GM21526 (cell line): ENCODE data around the gene BCLAF1.
"Not testable (repeated sequence)": the region's sequence is repeated elsewhere in the genome, so short reads cannot be mapped to it uniquely, and the experiment has no call there.

ENCODE experiments used
- ATAC-seq: cut with Tn5 transposase; IDR thresholded peaks from one replicate; pipeline ENCODE4 v1.9.1; 2021; ENCODE audit warnings: moderate library complexity; ENCODE audit not compliant: unreplicated experiment, low FRiP score

BCLAF1 gene

GRCh38 chr6:136309729-136310311 lies 20.2 kb upstream of the BCLAF1 start:
- ATAC-seq = no peak

DNA sequence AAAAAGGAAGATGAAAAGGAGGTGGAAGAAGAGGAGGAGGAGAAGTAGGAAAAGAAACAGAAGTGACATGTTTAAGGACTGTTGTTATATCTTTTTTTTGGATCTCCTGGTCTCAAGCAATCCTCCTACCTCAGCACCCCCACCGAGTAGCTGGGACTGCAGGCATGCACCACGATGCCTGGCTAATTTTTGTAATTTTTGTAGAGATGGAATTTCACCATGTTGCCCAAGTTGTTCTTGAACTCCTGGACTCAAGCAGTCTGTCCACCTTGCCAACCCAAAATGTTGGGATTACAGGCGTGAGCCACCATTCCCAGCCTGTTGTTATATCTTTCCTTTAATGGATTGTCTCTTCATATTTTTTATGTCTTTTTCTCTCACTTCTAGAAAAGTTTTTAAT lies 19.5 kb upstream of the BCLAF1 start:
- ATAC-seq = no peak

- not testable (repeated sequence) for ATAC-seq
These were observed 18.8 kb upstream of the BCLAF1 start for GRCh38 chr6:136308469-136308868.

GRCh38 chr6:136307351-136307750 lies 17.7 kb upstream of the BCLAF1 start:
- ATAC-seq = no peak

DNA sequence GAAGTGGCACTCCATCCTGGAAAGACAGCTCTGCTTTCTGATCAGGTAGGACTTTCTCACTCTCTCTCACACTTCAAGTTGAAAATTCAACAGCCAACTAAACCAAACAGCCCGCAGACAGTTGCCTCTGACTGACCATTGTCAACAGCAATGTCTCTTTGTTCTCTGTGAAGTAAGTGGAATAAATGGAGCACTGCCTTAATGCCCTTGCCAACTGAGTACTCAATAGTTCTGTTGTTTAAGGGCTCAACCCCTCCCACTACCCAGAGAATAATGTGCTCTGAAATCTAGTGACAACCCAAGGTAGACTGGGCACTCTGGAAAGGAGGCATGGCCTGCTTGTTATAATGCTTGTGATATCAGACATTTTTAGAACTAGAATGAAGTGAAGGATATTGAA lies 16.8 kb upstream of the BCLAF1 start:
- ATAC-seq = no peak

- ATAC-seq = no peak
These were observed 14.8 kb upstream of the BCLAF1 start for GRCh38 chr6:136304410-136304809.

GRCh38 chr6:136303516-136303915 lies 13.9 kb upstream of the BCLAF1 start:
- no peak for ATAC-seq

DNA sequence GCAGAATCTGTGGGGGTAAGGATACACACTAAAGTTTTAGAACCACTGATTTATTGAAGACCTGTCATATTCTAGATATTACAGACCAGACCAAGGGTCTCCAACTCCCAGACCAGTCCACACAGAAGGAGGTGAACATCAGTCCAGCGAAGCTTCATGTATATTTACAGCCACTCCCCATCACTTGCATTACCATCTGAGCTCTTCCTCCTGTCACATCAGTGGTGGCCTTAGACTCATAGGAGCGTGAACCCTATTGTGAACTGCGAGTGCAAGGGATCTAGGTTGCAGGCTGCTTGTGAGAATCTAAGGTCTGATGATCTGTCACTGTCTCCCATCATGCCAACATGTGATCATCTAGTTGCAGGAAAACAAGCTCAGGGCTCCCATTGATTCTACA lies 5.0 kb upstream of the BCLAF1 start:
- no peak for ATAC-seq

GRCh38 chr6:136290410-136291010 lies 864 bp upstream of the BCLAF1 start:
- ATAC-seq = peak; percentile 21

- ATAC-seq = peak; percentile 40
These were observed 393 bp downstream of the BCLAF1 start for GRCh38 chr6:136289327-136289578.

DNA sequence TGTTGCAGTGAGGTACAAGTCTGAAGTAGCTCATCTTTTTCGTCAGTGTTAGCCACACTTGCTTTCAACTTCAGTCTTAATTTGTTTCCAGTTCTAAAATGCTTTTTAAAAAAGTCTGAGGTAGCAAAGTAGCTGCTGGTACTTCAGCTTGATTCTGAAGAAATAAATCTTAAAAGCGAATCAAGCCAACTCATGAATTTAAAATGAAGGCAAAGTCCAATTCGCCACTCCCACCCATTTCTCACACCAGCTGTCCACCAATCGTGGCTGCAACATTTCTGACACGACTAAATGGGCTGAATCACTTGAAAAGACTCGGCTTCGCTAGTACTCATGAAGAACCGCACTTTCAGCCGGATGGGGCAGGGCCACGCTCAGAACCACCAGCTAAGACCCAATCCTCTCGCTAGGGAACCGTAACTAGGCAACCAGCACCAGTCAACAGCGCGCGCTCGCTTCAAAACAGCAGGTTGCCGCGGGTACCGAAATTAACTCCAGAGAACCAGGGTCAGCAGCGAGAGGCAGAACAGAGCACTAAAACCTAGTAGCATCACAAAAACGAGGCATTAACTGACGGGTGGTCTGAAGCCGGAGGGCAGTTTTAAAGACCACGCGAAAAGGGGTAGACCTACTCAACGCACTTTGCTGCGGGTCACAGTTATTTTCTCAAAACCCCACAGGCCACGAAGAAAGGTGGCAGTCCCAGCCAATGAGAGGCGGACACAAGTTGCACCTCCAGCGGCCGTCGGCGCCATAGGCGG lies 900 bp downstream of the BCLAF1 start:
- peak; percentile 36 for ATAC-seq

- no peak for ATAC-seq
These were observed 4.7 kb downstream of the BCLAF1 start for GRCh38 chr6:136284909-136285308.

DNA sequence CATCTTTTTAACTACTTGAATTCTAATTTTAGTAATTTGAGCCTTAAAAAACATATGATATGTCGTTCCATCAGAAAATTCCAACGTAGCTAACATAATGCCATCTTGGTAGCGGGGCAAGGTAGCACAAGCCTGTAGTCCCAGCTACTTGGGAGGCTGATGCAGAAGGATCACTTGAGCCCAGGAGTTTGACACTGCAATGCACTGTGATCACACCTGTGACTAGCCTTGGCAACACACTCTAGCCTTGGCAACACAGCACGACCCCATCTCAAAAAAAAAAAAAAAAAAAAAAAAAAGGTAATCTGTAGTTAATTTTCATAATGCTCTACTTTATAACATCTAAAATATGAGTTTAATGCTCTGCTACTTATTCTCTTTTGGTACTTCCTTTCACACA lies 6.7 kb downstream of the BCLAF1 start:
- ATAC-seq = no peak

DNA sequence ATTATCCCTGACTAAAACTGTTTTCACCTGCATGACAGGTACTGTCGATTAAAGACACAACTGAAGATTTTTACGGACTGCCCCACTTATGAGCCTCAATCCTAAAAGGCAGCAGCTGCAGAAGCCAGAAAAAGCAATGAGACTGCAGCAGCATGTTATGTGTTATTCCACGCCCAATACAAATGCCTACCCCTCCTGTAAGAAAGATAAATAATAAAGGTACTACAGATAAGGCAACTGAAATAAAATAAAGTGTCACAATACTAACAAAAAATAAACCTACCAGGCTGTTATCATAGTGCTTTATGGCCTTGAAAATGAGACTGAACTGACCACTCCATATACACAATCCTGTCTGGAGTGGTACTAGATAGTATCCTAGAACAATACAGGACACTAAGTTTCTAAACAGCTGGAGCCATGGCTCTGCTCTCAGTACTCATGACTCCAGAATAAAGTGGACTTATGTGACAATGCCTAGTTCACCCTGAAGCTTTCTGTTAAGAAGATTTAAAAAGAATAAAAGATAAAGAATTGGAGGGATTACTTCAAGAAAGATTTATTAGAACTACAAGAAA lies 9.5 kb downstream of the BCLAF1 start:
- no peak for ATAC-seq

- ATAC-seq = no peak
These were observed 15.6 kb downstream of the BCLAF1 start for GRCh38 chr6:136274062-136274461.

DNA sequence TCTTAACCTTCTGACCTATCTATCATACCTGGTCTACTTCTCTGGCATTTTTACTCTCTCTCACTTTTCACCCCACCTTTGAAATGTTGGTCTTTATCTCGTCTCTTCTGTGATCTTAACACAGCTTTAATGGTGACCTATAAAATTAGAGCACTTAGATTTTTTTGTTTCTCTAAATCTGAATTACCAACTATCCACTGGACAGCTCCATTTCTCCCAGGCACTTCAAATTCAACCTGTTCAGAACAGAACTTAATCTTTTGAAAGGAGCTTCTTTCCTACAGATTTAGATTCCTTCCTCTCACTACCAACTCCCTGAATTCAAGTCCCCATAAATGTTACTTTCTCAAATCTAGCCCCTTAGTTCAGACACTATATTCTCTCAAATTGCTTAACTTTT lies 24.5 kb downstream of the BCLAF1 start:
- no peak for ATAC-seq

DNA sequence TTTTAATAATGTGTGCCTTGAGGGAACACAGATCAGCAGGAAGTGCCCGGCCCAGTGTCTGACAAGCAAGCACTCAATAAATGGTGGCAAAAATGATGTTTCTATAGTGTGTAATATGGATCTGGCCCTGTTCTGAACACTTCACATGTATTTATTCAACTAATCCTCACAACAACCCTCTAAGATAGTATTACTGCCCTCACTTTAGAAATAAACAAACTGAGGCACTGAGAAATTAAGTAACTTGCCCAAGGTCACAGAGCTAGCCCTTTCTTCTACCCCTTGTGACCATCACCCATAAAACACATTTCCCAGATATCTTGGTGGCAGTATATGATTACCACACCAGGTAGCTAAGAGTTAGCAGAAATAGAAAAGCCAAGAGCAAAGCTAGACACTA lies 26.7 kb downstream of the BCLAF1 start:
- ATAC-seq = no peak

- no peak for ATAC-seq
These were observed 34.7 kb downstream of the BCLAF1 start for GRCh38 chr6:136254851-136255466.

DNA sequence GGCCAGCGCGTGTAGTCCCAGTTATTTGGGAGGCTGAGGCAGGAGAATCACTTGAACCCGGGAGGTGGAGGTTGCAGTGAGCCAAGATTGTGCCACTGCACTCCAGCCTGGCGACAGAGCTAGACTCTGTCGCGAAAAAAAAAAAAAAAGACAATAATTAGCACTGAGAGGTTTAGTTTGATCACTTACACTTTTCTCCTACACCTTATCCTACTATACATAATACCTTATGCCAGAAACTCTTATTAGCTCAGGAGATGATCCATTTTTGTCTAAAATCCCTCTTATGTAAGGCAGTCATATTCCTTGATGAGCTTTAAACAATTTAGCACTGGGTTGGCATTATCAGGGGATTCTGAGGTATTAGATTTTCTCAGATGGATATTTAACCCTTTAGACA lies 35.9 kb downstream of the BCLAF1 start:
- no peak for ATAC-seq

DNA sequence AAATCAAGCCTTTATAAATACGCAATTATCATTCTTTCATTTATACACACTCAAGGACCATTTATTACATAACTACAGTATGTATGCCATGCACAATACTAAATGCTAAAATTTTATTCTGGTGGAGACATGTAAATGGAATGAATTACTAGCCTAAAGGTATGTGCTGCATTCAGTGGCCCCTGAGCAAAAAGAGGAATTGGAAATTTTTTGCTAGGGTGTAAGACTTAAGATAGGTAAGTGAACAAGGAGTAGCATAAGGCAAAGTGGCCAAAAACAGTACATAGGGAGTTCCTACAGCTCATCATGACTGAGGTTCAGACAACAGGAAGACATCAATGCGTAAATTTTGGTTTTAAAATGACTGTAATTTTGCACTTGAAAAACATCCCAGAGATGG lies 37.2 kb downstream of the BCLAF1 start:
- ATAC-seq = no peak

GRCh38 chr6:136251394-136251793 lies 38.3 kb downstream of the BCLAF1 start:
- ATAC-seq = no peak

DNA sequence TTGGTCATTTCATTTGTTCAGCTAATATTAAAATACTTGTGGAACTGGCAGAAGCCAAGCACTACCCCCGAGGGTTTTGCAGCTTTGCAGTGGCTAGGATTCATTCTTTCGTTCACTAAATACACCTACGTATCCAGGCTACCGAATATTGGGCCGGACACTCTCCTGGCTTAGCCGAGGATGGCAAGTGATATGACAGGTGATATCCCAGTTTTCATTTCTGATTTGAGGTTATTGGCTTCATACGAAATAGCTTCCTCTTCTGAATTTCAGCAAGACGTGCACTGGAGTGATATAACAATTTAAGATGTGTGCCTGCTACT lies 39.0 kb downstream of the BCLAF1 start:
- no peak for ATAC-seq
